ENCODE data around the gene STARD7. TPM values are rescaled to one million over a fixed set of nuclear protein-coding genes. Genes with fewer than 3 reads are reported as not detected.
A peak's percentile ranks its signal among the peaks of the same experiment; 100 is the strongest.

The STARD7 gene
- total RNA-seq, 4 donors from 2014 or later: 93.4 to 122 (median 107) TPM

DNA sequence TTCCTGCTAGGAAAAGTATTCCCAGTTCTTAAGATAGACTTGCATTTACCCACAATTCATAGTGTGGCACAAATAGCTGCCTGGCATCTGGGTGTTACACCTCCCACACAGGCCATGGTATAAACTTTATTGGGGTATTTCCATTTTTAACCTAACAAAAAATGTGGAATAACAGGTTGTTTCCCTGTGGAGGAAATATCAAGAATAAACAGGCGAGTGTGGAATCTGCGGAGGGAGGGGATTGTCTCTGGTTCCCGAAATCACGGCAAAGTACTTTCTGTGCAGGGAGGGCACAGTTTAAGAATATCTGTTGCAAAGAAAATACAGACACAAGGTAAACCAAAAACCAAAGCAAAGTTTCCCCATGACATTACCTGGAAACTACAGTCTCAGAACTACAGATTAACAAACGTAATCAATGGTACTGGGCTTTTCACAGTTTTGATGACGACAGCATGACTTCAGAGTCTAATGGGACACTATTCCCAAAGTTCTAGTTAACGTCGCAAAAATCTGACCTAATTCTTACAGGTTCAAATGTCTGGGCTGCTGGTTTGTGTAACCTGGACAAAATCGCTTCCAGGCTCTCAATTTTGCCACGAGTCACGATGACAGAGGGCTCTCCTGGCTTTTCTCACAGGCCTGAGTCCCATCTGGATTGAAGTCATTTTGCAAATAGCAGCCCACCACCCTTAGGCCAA, 1.4 kb downstream of the STARD7 start:
- H3K4me3 ChIP-seq: peak overlapping the region; percentile 71 to 84
- no peaks in the 10 kb centered on the region for H3K27me3 ChIP-seq
- no peak for ATAC-seq
- H3K36me3 ChIP-seq: peaks cover 0 to 2% of the 10 kb centered on the region in 2 donors
- WGBS, 2 donors (ENCODE audit: low coverage in 1 of 2): 6 to 7% methylated on average over 8 of the region's 11 CpGs
- TF ChIP-seq EP300 (IDR thresholded peaks at IDR 0.05): no peak
- no peak for TF ChIP-seq CTCF (IDR thresholded peaks at IDR 0.05)
- no peak for TF ChIP-seq POLR2AphosphoS5 (IDR thresholded peaks at IDR 0.05)
- no peak for TF ChIP-seq POLR2A (IDR thresholded peaks at IDR 0.05)
- peak overlapping the region; percentile 82 to 99 (median 96) for H3K27ac ChIP-seq
- H3K4me1 ChIP-seq: peaks cover 15 to 70% (median 44%) of the 10 kb centered on the region in 3 donors
- H3K9me3 ChIP-seq: no peaks in the 10 kb centered on the region

- peak overlapping the region; percentile 55 to 70 (median 67) for H3K27ac ChIP-seq
- H3K4me1 ChIP-seq: peaks cover 19 to 84% (median 51%) of the 10 kb centered on the region in 3 donors
- ATAC-seq: no peak
- TF ChIP-seq CTCF (IDR thresholded peaks at IDR 0.05): no peak
- TF ChIP-seq POLR2A (IDR thresholded peaks at IDR 0.05): no peak
- TF ChIP-seq POLR2AphosphoS5 (IDR thresholded peaks at IDR 0.05): no peak
- no peak for TF ChIP-seq EP300 (IDR thresholded peaks at IDR 0.05)
- no peaks in the 10 kb centered on the region for H3K36me3 ChIP-seq
- H3K9me3 ChIP-seq: no peaks in the 10 kb centered on the region
- no peaks in the 10 kb centered on the region for H3K27me3 ChIP-seq
- H3K4me3 ChIP-seq: no peak overlapping the region
These were observed 2.7 kb downstream of the STARD7 start for GRCh38 chr2:96205888-96206287.

- TF ChIP-seq POLR2A (IDR thresholded peaks at IDR 0.05) (no peak), POLR2AphosphoS5 (IDR thresholded peaks at IDR 0.05) (peak; percentile 14)
- WGBS, 2 donors (ENCODE audit: low coverage in 1 of 2): 18 to 24% methylated on average over 6 of the region's 6 CpGs
- no peaks in the 10 kb centered on the region for H3K9me3 ChIP-seq
- no peak for ATAC-seq
- peaks cover 23 to 87% (median 51%) of the 10 kb centered on the region in 3 donors for H3K4me1 ChIP-seq
- H3K27ac ChIP-seq: peak overlapping the region; percentile 66 to 70 (median 68)
- H3K4me3 ChIP-seq: no peak overlapping the region
- no peaks in the 10 kb centered on the region for H3K36me3 ChIP-seq
- no peaks in the 10 kb centered on the region for H3K27me3 ChIP-seq
These were observed 3.6 kb downstream of the STARD7 start for GRCh38 chr2:96204836-96205624.

- H3K36me3 ChIP-seq: no peaks in the 10 kb centered on the region
- no peaks in the 10 kb centered on the region for H3K9me3 ChIP-seq
- WGBS, 2 donors (ENCODE audit: low coverage in 1 of 2): 52 to 55% methylated on average over 3 to 4 of the region's 9 CpGs
- no peak overlapping the region for H3K4me3 ChIP-seq
- TF ChIP-seq POLR2A (IDR thresholded peaks at IDR 0.05) (no peak), CTCF (IDR thresholded peaks at IDR 0.05) (no peak), POLR2AphosphoS5 (IDR thresholded peaks at IDR 0.05) (no peak), EP300 (IDR thresholded peaks at IDR 0.05) (no peak)
- no peak for ATAC-seq
- no peaks in the 10 kb centered on the region for H3K27me3 ChIP-seq
- H3K4me1 ChIP-seq: peaks cover 23 to 93% (median 50%) of the 10 kb centered on the region in 3 donors
- H3K27ac ChIP-seq: peak overlapping the region in 3 of 4 donors; percentile 66 to 71 (median 68)
These were observed 5.2 kb downstream of the STARD7 start for GRCh38 chr2:96203130-96204028.

Measured in gastroesophageal sphincter (tissue), 4 donors.